Activated T-helper 2 cell treated with anti-CD3 and anti-CD28 coated beads, Interferon-gamma antibody, Interleukin-2, Interleukin-4, amounts not matched to agents 10 μg/mL and 5 μg/mL and 100 μg/mL, durations not matched to agents 14 hours and 24 hours and 36 hours (primary cell): Measurements from ENCODE around the gene FUT8. TPM values are rescaled to one million over a fixed set of nuclear protein-coding genes. Genes with fewer than 3 reads are reported as not detected.
"Not testable (repeated sequence)": the region's sequence is repeated elsewhere in the genome, so short reads cannot be mapped to it uniquely, and the experiment has no call there.

Source experiments
- DNase-seq: peaks from one replicate; pipeline ENCODE4 v3.0.0; 2021; ENCODE audit warnings: low spot score
- H3K27ac Mint-ChIP-seq: one replicate; pipeline ENCODE4 v1.8.0; 2021; ENCODE audit warnings: mixed read lengths
- H3K27me3 Mint-ChIP-seq: one replicate; pipeline ENCODE4 v1.8.0; 2021; ENCODE audit warnings: low read depth, mixed read lengths
- H3K36me3 Mint-ChIP-seq: one replicate; pipeline ENCODE4 v1.8.0; 2021; ENCODE audit warnings: low read depth, mixed read lengths
- H3K4me1 Mint-ChIP-seq: one replicate; pipeline ENCODE4 v1.8.0; 2021; ENCODE audit warnings: low read depth, mixed read lengths
- H3K4me3 Mint-ChIP-seq: one replicate; pipeline ENCODE4 v1.8.0; 2021; ENCODE audit warnings: low read depth, mild to moderate bottlenecking, moderate library complexity, mixed read lengths
- H3K9me3 Mint-ChIP-seq: one replicate; pipeline ENCODE4 v1.8.0; 2021; ENCODE audit warnings: mixed read lengths
- intact Hi-C: fragments of 100-400 bp; cut with micrococcal nuclease; formaldehyde crosslinking; loops from one replicate; pipeline ENCODE4 v1.15.1; 2023
- total RNA-seq: library from RNA; stranded (reverse); gene quantifications from 2 replicates; pipeline ENCODE4 v1.2.3, GENCODE V29; 2022

Gene FUT8
- total RNA-seq, 1 donor from 2014 or later: 110 TPM

- no peak for DNase-seq
- peaks cover 11% of the 10 kb centered on the region for H3K9me3 Mint-ChIP-seq
- H3K4me1 Mint-ChIP-seq: peaks cover 46% of the 10 kb centered on the region
- no peaks in the 10 kb centered on the region for H3K27me3 Mint-ChIP-seq
- intact Hi-C loops: loop anchor here (1.0 to 10.0 kb wide), 6 partner anchors 24 to 266 kb away; no protein-coding TSS in a partner anchor
- H3K36me3 Mint-ChIP-seq: peaks cover 60% of the 10 kb centered on the region
- peak overlapping the region; percentile 1 for H3K4me3 Mint-ChIP-seq
- peak overlapping the region; percentile 68 for H3K27ac Mint-ChIP-seq
These were observed 25.9 kb downstream of the FUT8 start for GRCh38 chr14:65438266-65438933.

- intact Hi-C loops: loop anchor here (5.0 to 10.0 kb wide), 2 partner anchors 78 to 266 kb away; no protein-coding TSS in a partner anchor
- no peaks in the 10 kb centered on the region for H3K27me3 Mint-ChIP-seq
- peaks cover 60% of the 10 kb centered on the region for H3K36me3 Mint-ChIP-seq
- H3K9me3 Mint-ChIP-seq: peaks cover 11% of the 10 kb centered on the region
- no peak for DNase-seq
- H3K4me1 Mint-ChIP-seq: peaks cover 42% of the 10 kb centered on the region
- H3K4me3 Mint-ChIP-seq: peak overlapping the region; percentile 2
- H3K27ac Mint-ChIP-seq: peak overlapping the region; percentile 68
These were observed 26.6 kb downstream of the FUT8 start for GRCh38 chr14:65439117-65439516.

GRCh38 chr14:65440230-65440629 is 27.7 kb downstream of the FUT8 start:
- Mint-ChIP-seq H3K9me3 (peaks cover 15% of the 10 kb centered on the region), H3K27ac (no peak overlapping the region), H3K27me3 (no peaks in the 10 kb centered on the region), H3K4me1 (peaks cover 44% of the 10 kb centered on the region), H3K4me3 (no peak overlapping the region), H3K36me3 (peaks cover 61% of the 10 kb centered on the region)
- no peak for DNase-seq
- intact Hi-C loops: no loop called here

- Mint-ChIP-seq H3K4me1 (peaks cover 30% of the 10 kb centered on the region), H3K27ac (peak overlapping the region; percentile 53), H3K9me3 (peaks cover 14% of the 10 kb centered on the region), H3K4me3 (no peak overlapping the region), H3K27me3 (no peaks in the 10 kb centered on the region), H3K36me3 (peaks cover 70% of the 10 kb centered on the region)
- intact Hi-C loops: loop anchor here (1.0 kb wide), 1 partner anchor 18 kb away; no protein-coding TSS in a partner anchor
- DNase-seq: no peak
These were observed 31.7 kb downstream of the FUT8 start for GRCh38 chr14:65444230-65444629.

DNA sequence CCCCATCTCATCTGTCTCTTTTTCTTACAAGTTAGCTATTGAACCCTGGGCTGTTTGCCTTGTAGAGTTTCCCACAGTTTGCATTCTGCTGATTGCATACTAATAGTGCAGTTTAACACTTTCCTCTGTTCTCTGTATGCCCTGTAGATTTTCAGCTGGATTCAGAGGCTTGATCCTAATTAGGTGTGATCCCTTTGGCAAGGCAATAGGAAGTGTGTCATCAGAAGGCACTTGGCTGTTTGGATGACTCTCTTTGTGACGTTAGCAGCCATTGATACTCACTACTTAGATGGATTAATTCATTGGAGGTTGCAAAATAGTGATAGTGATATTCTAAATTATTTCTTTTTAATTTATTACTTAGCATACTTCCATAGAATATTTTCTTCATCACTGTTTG is 33.6 kb downstream of the FUT8 start:
- intact Hi-C loops: no loop called here
- Mint-ChIP-seq H3K9me3 (peaks cover 23% of the 10 kb centered on the region), H3K4me1 (peaks cover 26% of the 10 kb centered on the region), H3K36me3 (peaks cover 77% of the 10 kb centered on the region), H3K27ac (no peak overlapping the region), H3K27me3 (no peaks in the 10 kb centered on the region), H3K4me3 (no peak overlapping the region)
- no peak for DNase-seq

- DNase-seq: no peak
- Mint-ChIP-seq H3K9me3 (peaks cover 39% of the 10 kb centered on the region), H3K4me3 (no peak overlapping the region), H3K27me3 (no peaks in the 10 kb centered on the region), H3K4me1 (peaks cover 28% of the 10 kb centered on the region), H3K27ac (no peak overlapping the region), H3K36me3 (peaks cover 89% of the 10 kb centered on the region)
- intact Hi-C loops: no loop called here
These were observed 37.1 kb downstream of the FUT8 start for GRCh38 chr14:65449647-65450046.

- no peaks in the 10 kb centered on the region for H3K27me3 Mint-ChIP-seq
- no peak for DNase-seq
- peaks cover 22% of the 10 kb centered on the region for H3K4me1 Mint-ChIP-seq
- H3K4me3 Mint-ChIP-seq: no peak overlapping the region
- peaks cover 44% of the 10 kb centered on the region for H3K9me3 Mint-ChIP-seq
- H3K36me3 Mint-ChIP-seq: peaks cover 93% of the 10 kb centered on the region
- no peak overlapping the region for H3K27ac Mint-ChIP-seq
- intact Hi-C loops: no loop called here
These were observed 41.4 kb downstream of the FUT8 start for GRCh38 chr14:65453807-65454480.

GRCh38 chr14:65456247-65456646 is 43.7 kb downstream of the FUT8 start:
- Mint-ChIP-seq H3K27ac (no peak overlapping the region), H3K4me1 (peaks cover 32% of the 10 kb centered on the region), H3K4me3 (no peak overlapping the region), H3K36me3 (peaks cover 90% of the 10 kb centered on the region), H3K9me3 (peaks cover 34% of the 10 kb centered on the region), H3K27me3 (no peaks in the 10 kb centered on the region)
- intact Hi-C loops: no loop called here
- no peak for DNase-seq

GRCh38 chr14:65461730-65462129 is 49.2 kb downstream of the FUT8 start:
- Mint-ChIP-seq H3K36me3 (peaks cover 83% of the 10 kb centered on the region), H3K4me3 (no peak overlapping the region), H3K4me1 (peaks cover 50% of the 10 kb centered on the region), H3K27me3 (no peaks in the 10 kb centered on the region), H3K9me3 (peaks cover 4% of the 10 kb centered on the region), H3K27ac (peak overlapping the region; percentile 87)
- DNase-seq: no peak
- intact Hi-C loops: loop anchor here (1.0 to 5.0 kb wide), 5 partner anchors 15 to 174 kb away; no protein-coding TSS in a partner anchor

- peaks cover 81% of the 10 kb centered on the region for H3K36me3 Mint-ChIP-seq
These were observed 49.9 kb downstream of the FUT8 start for GRCh38 chr14:65462411-65462810.

GRCh38 chr14:65465584-65465983 is 53.1 kb downstream of the FUT8 start:
- Mint-ChIP-seq H3K27ac (no peak overlapping the region), H3K27me3 (no peaks in the 10 kb centered on the region), H3K4me3 (no peak overlapping the region), H3K36me3 (peaks cover 73% of the 10 kb centered on the region), H3K4me1 (peaks cover 48% of the 10 kb centered on the region), H3K9me3 (no peaks in the 10 kb centered on the region)
- intact Hi-C loops: no loop called here
- no peak for DNase-seq

More at GRCh38 chr14:65462411-65462810, 49.9 kb downstream of the FUT8 start:
- Mint-ChIP-seq H3K9me3 (peaks cover under 1% of the 10 kb centered on the region), H3K4me1 (peaks cover 48% of the 10 kb centered on the region), H3K4me3 (peak overlapping the region; percentile 34), H3K27me3 (no peaks in the 10 kb centered on the region), H3K27ac (peak overlapping the region; percentile 87)
- DNase-seq: no peak
- intact Hi-C loops: loop anchor here (1.0 to 5.0 kb wide), 5 partner anchors 14 to 175 kb away; no protein-coding TSS in a partner anchor

DNA sequence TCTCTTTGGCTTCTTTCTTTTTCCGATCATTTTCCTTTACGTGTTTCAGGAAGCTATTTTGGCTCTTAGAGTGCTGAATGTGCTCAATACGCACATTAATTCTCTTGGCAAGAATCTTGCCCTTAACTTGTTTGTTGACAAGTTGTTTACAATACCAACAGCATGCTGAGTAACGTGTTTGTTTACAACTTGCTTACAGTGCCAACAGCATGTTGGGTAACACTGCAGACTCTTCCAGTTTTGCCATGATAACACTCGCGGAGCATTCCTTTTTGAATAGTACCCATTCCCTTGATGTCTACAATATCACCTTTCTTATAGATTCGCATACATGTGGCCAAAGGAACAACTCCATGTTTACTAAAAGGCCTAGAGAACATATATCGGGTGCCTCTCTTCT is 55.4 kb downstream of the FUT8 start:
- H3K27ac Mint-ChIP-seq, H3K4me3 Mint-ChIP-seq, H3K27me3 Mint-ChIP-seq, H3K9me3 Mint-ChIP-seq, intact Hi-C loops, DNase-seq: not testable (repeated sequence)
- Mint-ChIP-seq H3K4me1 (peaks cover 31% of the 10 kb centered on the region), H3K36me3 (peaks cover 54% of the 10 kb centered on the region)

GRCh38 chr14:65469903-65470302 is 57.4 kb downstream of the FUT8 start:
- no peaks in the 10 kb centered on the region for H3K9me3 Mint-ChIP-seq
- DNase-seq: no peak
- H3K4me1 Mint-ChIP-seq: peaks cover 26% of the 10 kb centered on the region
- H3K27ac Mint-ChIP-seq: no peak overlapping the region
- peaks cover 49% of the 10 kb centered on the region for H3K36me3 Mint-ChIP-seq
- intact Hi-C loops: no loop called here
- no peak overlapping the region for H3K4me3 Mint-ChIP-seq
- H3K27me3 Mint-ChIP-seq: no peaks in the 10 kb centered on the region
